PFSK-1 (cell line): ENCODE data around the gene KRT6C. TPM values are rescaled to one million over a fixed set of nuclear protein-coding genes. Genes with fewer than 3 reads are reported as not detected.

Experiments
- FOXP2 ChIP-seq: optimal IDR thresholded peaks from 2 replicates; pipeline ENCODE3; 2011; ENCODE audit warnings: borderline replicate concordance, control low read depth, inconsistent platforms; ENCODE audit not compliant: insufficient read depth; ENCODE audit errors: extremely low read length, extremely low read depth
- POLR2AphosphoS5 ChIP-seq: IDR thresholded peaks from 2 replicates; pipeline ENCODE4 v1.6.1; 2012; ENCODE audit warnings: low read depth, mild to moderate bottlenecking, control low read depth, low read length, moderate library complexity
- REST ChIP-seq, 2 experiments: IDR thresholded peaks; 2 replicates each; pipeline versions ENCODE4 v1.6.1 to v1.8.0; 2011 to 2012; ENCODE audit warnings: low read depth in 2 of 2, low read length in 2 of 2, control low read depth in 1 of 2, inconsistent platforms in 1 of 2, mild to moderate bottlenecking in 1 of 2, moderate library complexity in 1 of 2; ENCODE audit not compliant: insufficient read depth in 1 of 2
- SIN3A ChIP-seq: IDR thresholded peaks from 2 replicates; pipeline ENCODE4 v1.6.1; 2012; ENCODE audit warnings: mild to moderate bottlenecking, low read length, moderate library complexity, borderline replicate concordance; ENCODE audit not compliant: insufficient read depth
- TAF1 ChIP-seq: IDR thresholded peaks from 2 replicates; pipeline ENCODE4 v1.6.1; 2012; ENCODE audit warnings: low read length, control low read depth, borderline replicate concordance; ENCODE audit not compliant: insufficient read depth
- polyA plus RNA-seq: library from polyadenylated mRNA; unstranded; fragments of >200 nt; gene quantifications from one replicate; pipeline ENCODE4 v1.2.1, GENCODE V29; 2012; ENCODE audit warnings: low read depth, missing spikeins; ENCODE audit not compliant: insufficient read length

Gene KRT6C
- not detected for polyA plus RNA-seq

DNA sequence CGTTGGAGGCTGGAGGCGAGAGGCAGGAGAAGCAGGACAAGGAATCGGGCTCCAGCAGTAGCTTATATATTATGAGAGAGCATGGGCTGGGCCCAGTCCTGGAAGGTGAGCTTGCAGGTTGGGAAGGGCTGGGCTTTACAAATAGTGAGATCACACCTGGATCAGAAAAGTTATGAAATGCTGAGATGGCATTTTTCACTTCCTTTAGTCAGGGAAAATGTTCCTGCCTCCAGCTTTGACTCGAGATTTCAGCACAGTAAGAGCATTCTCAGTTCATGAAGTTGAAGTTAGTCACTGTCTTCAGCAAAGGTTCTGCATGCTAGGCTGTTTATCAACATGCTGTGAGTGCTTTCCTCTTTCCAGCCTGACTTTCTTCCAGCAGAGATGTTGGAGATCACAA, at the start of gene KRT6C:
Gene KRT6C, minus strand, starts transcription at position 38 of the 400 bp plus-strand sequence. CDS start 68 bp downstream, outside the sequence.
- TF ChIP-seq REST (IDR thresholded peaks at IDR 0.05; ENCODE audit: insufficient read depth in 1 of 2, low read depth in 2 of 2, low read length in 2 of 2): no peak
- no peak for TF ChIP-seq POLR2AphosphoS5
- no peak for TF ChIP-seq SIN3A
- TF ChIP-seq TAF1: no peak
- TF ChIP-seq FOXP2: no peak

- no peak for TF ChIP-seq FOXP2
- no peak for TF ChIP-seq POLR2AphosphoS5
Measured at GRCh38 chr12:52522346-52523011, 48.9 kb upstream of the KRT6C start.

- TF ChIP-seq REST (IDR thresholded peaks at IDR 0.05; ENCODE audit: insufficient read depth in 1 of 2, low read depth in 2 of 2, low read length in 2 of 2): no peak
- no peak for TF ChIP-seq FOXP2
- TF ChIP-seq SIN3A: no peak
- TF ChIP-seq POLR2AphosphoS5: no peak
- no peak for TF ChIP-seq TAF1
Measured at GRCh38 chr12:52521568-52522266, 48.1 kb upstream of the KRT6C start.

DNA sequence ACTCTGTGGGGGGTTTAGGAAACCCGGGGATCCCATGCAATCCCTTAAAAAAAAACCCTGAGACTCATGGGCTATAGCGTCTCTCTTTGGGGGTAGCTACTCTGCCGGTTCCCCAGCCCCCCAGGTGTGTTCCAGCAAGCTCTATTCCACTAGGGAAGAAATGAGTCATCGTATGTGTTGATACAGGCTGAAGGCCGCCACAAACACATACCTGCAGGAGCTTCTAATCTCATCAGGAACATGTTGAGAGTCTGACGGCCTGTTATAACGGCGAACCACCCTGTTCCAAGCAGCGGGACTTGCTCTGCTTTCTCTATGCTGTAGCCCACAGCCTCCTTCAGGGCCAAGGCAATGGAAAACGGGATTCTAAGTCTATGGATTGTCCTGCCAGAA, 47.6 kb upstream of the KRT6C start:
- TF ChIP-seq TAF1 (no peak), SIN3A (no peak), POLR2AphosphoS5 (no peak), REST (IDR thresholded peaks at IDR 0.05; ENCODE audit: insufficient read depth in 1 of 2, low read depth in 2 of 2, low read length in 2 of 2) (no peak), FOXP2 (no peak)

DNA sequence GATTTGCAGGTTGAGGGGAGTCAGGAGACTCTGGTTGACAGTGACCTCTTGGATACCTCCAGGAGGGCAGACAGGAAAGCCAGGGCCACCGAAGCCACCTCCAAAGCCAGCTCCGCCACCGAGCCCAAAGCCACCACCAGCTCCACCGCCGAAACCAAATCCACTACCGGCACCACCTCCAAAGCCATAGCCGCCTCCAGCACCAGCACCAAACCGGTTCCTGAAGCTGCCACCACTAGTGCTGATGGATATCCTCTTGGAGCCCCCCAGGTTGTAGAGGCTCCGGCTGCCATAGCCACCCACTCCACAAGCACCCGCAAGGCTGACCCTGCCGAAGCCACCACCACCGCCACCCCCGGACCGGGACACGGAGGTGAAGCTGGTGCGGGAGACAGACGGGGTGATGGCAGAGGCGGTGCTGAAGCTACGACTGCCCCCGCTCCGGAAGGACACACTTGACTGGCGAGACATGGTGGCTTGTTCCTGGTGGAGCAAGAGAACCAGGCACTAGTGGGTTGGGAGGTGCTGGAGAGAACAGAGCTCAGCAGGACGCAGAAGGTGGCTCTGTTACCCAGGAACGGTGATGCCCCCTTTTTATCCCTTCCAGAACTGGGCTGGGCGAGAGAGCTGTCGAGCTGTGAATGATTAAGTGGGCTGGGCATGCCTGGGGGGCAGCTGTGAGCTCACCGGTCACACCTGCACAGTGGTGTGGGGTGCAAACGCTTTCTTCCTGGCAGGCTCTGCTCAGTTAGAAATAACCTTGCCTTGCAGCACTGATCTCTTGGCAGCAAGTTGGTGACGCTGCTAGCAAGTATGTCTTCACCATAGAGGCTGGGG, 46.4 kb upstream of the KRT6C start, which contains the start of gene KRT5:
Gene KRT5, minus strand, starts transcription at position 569 of the 837 bp plus-strand sequence. Its CDS starts 98 bp downstream, at position 471.
- TF ChIP-seq FOXP2 (no peak), REST (IDR thresholded peaks at IDR 0.05; ENCODE audit: insufficient read depth in 1 of 2, low read depth in 2 of 2, low read length in 2 of 2) (no peak), POLR2AphosphoS5 (no peak), TAF1 (no peak), SIN3A (no peak)
